Measurements from ENCODE around the gene KIZ.
"Not testable (repeated sequence)": the region's sequence is repeated elsewhere in the genome, so short reads cannot be mapped to it uniquely, and the experiment has no call there.

KIZ gene

DNA sequence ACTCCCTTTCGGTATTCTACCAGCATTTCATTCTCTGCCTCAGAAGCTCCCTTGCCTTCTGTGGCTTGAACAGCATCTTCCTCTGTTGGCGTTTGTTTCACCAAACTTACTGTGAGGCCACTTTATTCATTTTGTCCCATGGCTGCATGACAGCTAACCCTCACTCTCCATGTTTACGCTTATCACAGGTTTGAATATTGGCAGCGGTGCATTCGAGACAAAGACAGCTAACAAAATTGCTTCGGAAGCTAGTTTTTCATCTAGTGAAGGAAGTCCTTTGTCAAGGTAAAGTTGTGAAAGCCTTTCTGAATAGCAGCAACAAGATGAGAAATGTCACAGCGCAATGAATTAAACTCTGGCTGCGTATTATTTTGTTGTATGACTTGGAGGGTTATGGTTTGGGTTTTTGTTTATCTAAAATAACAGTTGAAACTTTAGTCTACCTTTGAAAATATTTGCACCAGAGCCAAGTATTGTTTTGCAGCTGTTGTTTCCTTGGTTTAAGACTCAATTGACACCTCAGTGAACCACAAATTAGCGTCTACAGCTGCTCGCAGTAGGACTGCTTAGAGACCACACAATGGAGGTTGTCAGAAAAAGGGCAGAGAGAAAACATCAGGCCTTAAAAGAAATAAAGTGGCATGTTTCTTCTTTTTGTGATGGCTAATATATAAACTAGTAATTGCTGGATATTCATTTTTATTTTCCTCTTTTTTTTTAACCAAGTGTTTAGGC is 106.8 kb downstream of the KIZ start:
- DNase-seq, result peak; percentile 72

DNA sequence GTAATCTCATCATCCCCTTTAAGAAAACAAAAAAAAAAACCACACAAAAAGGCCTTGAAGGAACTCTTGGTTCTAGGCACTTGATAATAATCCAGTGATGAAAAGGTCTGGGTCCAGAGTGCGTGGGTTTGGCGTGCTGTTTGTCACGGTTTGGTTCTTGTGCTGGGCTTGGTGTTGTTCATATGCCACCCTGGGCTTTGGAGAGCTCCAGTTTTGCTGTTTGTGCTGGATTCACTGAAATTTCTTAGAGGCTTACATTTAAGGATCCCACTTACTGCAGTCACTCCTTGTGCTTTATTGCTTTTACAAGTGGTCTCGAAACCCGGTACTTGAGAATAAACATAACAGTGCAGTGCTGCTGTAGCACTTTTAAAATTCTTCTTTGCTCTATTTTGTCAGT is 108.4 kb downstream of the KIZ start:
- DNase-seq, result no peak

DNA sequence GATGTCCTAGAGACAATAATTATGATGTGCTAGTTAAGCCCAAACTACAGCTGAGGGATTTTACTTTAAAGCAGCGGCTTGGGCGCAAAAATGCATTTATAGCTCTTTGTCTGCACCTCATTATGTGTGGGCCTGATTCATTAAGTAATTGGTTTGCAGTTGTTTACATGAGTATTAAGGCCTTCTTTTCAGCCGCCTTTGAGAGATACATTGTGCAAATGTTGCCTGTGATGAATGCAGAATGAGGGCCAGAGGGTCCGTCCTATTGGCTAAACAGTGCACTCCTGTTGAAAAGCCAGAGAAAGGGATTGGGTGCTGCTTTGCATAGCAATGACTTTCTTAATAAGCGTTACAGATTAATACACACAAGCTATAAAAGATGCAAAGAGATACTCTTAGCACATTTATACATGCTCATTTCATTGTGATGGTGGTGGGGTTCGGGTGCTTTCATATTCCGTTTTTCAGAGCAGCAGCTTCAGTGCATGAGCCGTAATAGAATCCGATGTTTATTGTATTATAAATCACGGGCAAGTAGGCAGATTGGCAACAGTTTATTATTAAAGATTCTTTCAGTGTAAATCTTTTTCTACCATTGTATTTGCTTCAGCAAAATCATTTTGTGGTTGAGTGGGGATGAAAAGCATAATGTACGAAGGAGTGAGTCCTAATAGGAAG is 109.1 kb downstream of the KIZ start:
- peak; percentile 69 for DNase-seq

DNA sequence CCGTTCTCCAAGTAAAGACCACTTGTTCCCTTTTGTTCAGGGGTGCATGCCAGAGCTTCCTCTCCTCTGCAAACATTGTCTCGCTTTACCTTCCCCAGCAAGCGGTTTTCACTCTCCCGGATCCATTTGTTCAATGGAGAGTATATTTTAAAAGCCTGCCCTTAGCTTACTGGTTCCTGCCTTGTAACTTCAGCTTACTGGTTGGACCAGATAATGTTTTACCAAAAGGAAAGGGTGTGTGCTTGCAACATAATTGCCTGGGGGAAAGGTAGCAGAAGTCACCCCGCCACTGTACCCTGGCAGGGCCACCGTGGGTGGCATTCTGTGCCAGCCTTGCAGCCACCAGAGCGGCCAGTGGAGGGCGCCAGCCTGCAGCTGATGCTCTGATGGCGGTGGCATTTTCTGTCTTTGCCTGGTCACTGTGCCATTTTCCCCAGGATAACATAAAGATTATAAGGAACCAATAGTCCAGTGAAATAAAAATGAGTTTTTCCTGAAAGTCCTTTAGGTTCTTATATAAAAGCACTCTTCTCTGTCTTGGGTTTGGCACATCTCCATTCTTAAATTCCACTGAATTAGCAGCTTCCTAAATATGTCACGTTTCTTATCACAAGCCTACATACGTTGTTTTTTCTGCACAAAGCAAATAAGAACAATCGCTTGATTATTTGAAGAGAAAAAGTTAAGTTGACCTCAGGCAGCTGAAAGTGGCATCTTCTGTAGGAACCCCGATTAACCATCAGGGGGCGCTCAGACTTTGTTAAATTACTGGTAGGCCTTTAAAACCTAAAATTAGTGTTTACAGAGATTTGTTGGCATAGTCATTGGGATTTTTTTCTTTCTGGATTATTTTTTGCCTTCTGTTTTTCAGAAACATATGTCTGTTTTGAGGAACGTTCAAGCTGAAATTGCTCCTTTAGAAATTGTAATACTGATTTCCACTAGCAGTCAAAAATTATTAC is 109.9 kb downstream of the KIZ start:
- peak; percentile 86 for DNase-seq

DNA sequence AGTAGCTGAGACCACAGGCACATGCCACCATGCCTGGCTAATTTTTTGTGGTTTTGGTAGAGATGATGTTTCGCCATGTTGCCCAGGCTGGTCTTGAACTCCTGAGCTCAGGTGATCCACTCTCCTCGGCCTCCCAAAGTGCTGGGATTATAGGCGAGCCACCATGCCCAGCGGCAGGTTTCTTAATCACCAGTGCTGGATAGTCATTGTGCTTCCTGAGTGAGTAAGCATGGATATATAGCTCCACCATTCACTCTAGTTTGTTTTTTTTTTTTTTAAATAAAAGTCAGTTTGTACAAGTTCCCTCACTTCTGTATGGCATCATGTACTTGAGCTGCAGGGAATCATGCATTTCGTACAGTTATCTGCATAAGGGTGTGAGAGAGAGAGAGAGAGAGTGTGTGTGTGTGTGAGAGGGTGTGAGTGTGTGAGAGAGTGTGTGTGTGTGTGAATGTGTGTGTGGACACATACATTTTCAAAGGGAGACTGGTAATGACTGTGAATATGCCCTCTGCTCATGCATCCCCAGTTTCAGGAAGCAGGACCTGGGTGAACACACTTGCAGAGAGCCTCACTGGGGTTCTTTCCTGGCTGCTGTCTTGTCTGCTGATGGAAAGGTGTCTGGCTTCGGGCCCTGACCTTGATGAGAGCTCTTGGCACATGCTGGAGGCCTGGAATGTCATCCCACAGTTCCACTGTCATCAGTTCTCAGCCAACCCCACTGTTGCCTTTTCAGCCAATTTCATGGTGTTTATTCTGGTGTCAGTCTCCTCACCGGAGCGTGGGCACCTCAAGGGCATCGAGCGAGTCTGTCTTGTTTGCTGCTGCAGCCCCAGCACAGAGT is 112.3 kb downstream of the KIZ start:
- no peak for DNase-seq

DNA sequence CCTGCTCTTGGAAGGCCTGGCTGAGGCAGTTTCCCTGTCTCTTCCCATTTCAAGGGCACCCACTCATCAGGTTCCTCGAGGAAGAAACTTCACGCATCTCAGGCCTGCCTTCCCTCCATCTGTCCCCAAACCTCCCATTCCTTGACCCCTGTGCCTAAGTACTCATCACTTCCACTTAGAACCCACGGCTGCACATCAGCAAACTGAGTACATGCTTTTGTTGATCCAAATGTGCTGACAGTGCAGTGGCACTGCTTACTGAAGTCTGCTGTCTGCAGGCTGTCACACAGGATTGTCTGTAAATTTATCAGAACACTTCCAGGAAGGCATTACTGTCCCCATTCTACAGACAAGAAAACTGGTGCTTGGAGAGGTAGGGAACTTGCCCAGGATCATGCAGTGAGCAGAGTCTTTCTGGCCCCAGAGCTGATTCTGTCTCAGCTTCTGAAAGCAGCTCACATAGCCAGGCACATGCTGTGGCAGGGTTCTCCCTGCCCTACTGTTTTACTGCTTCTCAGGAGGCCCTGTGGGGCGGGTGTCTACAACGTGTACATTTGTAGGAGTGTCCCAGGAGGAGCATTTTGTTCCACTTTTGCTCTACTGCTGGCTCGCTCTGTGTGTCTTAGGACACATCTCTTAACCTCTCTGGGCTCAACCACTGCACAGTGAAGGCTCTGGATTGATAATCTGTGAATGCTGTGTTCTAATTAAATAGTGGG is 113.1 kb downstream of the KIZ start:
- DNase-seq, result peak; percentile 29

DNA sequence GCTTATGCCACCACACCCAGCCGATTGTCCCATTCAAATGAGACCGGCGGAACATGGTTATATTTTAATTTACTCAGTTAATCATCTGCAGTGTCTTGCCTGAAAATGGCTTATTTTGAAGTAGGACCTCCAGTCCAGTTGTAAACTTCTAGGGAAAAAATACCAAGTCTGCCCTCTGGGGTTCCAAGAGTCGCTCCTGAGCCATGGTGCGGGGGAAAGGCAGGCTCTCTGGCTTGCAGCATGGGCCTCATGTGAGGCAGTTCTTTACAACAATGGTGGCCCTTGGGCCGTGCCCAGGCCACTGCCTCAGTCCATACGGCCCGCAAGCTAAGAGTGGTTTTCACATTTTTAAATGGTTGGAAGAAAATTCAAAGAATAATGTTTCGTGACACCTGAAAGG is 114.5 kb downstream of the KIZ start:
- DNase-seq, result peak; percentile 30

DNA sequence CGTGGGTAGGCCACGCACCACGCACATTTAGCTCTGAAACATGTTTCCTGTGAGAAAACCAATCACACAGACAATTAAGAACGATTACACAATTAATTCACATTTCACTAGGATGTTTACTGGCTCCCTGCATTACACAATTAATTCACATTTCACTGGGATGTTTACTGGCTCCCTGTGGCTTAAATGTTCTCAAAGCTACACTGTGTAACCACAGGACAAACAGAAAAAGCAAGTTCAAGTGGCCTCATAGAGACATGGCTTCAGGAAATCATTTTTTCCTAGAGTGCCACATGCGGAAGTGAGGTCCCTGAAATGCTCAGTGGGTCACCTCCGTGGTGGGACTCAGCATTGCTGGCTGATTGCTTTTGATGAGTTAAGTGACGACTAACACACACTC is 115.5 kb downstream of the KIZ start:
- DNase-seq, result peak; percentile 57

DNA sequence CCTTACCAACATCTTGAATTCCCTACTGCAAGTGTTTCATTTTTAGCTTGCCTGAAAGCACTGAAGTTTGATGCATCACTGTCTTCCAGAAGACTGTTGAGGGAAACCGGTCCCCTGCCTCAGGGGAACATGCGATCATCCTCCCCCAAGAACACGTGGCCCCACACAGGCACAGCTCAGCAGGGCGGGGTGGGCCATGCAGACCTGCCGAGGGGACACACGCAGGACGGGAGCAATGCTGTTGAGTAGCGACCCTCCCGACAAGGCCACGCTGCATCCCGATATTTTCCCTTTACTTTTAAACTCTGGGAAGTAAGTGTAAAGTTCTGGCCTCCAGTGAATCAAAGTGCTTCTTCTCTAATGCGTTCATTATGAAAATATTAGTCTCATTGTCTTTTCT is 117.9 kb downstream of the KIZ start:
- DNase-seq, result no peak

DNA sequence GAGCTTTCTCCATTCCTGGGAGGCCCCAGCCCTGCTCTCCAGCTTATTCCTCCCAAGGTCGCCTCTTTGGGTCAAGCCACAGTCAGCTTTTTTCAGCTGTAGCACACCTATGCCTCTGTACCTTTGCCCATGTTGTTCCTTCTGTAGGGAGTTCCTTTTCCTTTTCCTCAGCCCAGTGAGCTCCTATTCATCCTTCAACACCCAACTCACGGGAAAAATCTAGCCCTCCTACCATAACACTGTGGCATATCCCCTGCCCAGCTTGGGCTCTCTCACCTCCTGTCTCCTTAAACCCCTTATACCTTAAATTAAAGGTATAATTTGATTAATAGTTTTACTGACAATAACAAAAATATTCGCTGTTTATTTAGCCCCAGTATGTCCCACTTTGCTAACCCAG is 118.9 kb downstream of the KIZ start:
- DNase-seq, result no peak

DNA sequence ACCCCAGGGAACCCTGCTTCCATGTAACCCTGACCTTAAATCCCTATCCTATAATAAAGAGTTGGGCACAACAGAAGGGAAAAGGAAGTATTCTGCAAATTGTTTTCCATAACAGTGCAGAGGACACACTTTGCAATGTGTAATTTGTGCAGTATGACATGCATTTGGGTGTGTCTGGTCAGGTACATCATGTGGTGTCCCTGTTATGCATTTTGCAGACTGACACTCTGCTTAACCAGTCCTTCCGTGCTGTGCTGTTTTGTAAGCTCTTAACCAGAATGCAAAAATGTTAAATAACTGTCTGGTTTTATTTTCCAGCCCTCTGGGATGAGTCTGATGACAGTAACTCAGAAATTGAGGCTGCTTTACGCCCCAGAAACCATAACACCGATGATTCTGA is 120.3 kb downstream of the KIZ start:
- DNase-seq, result peak; percentile 62

DNA sequence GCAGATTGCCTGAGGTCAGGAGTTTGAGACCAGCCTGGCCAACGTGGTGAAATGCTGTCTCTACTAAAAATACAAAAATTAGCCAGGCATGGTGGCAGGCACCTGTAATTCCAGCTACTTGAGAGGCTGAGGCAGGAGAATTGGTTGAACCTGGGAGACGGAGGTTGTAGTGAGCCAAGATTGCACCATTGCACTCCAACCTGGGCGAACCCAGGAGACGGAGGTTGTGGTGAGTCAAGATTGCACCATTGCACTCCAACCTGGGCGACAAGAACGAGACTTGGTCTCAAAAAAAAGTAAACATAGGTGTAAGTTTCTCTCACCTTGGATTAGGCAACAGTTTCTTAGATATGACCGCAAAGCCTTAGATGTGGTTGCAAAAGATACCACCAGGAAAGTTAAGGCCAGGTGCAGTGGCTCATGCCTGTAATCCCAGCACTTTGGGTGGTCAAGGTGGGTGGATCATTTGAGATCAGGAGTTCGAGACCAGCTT is 121.8 kb downstream of the KIZ start:
- DNase-seq, result not testable (repeated sequence)

DNA sequence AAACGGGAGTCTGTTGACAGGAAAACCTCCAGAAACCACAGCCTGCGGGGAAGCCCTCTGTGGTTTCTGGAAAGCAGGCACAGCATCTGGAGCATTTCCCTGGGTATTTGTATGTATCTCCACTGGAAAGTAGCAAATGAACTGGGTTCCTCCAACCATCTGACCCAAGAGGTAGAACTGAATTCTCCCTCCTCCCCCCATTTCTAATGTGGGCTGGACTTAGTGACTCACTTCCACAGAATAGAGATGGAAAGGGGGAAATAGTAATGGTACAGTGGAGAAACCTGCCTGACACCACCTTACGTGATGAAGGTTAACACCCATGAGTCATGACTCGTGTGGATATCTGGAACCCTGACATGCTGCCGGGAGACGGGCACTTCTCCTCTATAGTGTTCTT is 125.4 kb downstream of the KIZ start:
- DNase-seq, result no peak

DNA sequence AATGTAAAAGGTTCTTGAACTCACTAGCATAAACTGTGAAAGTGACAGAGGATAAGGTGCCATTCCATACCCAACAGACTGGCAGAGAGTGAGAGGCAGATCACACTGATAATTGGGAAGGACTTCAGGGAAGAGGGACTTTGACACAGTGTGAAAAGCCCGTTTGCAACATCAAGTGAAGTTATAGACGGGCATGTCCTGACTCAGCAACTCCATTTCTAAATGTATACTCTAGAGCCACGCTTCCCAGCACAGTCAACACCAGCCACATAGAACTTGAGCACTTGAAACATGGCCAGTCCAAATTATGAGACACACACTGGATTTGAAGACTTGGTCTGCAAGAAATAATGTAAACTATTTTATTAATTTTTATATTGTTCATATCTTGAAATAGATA is 131.3 kb downstream of the KIZ start:
- no peak for DNase-seq

DNA sequence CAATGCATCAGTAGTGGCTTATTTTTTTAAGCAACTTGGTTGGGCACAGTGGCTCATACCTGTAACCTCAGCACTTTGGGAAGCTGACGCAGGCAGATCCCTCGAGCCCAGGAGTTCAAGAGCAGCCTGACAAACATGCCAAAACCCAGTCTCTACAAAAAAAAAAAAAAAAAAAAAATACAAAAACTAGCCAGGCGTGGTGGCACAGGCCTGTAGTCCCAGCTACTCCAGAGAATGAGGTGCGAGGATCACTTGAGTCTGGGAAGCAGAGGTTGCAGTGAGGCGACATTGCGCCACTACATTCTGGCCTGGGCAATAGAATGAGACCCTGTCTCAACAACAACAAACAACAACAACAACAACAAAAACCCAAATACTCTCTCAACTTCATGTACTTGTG is 132.5 kb downstream of the KIZ start:
- no peak for DNase-seq

DNA sequence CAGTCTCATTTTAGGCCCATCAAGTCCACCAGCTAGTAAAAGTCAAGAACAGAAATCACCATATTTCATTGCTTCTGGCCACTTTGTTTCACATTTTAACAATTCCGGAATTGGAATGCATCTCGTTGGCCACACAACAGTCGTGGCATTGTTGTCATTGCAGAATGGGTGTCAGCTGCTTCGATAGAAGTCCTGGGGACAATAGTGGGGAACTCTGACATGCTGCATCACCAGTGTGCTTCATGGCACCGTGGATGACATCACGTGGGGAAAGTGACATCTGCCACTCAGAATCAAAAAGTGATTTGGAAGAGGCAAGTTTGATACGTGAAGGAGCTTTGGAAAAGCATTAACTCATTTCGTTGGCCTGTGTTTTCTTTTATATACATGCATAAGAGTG is 133.5 kb downstream of the KIZ start:
- no peak for DNase-seq

DNA sequence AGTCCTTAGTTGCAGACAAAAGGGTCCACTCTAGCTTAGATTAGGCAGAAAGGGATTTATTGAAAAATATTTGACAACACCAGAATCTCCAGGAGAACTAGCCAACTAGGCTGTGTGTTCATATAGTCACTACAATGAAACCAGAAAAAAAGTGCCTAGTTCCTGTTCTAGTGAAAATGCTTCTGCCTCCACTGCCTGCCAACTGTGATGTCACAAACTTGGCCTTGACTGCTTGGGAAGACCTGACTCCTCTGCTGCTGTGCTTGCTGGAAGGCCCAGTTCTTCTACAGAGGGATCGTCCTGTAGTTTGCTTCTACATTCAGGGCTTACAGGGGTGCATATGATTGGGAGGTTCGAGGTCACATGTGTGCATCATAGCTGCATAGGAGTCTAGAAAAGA is 136.9 kb downstream of the KIZ start:
- no peak for DNase-seq

DNA sequence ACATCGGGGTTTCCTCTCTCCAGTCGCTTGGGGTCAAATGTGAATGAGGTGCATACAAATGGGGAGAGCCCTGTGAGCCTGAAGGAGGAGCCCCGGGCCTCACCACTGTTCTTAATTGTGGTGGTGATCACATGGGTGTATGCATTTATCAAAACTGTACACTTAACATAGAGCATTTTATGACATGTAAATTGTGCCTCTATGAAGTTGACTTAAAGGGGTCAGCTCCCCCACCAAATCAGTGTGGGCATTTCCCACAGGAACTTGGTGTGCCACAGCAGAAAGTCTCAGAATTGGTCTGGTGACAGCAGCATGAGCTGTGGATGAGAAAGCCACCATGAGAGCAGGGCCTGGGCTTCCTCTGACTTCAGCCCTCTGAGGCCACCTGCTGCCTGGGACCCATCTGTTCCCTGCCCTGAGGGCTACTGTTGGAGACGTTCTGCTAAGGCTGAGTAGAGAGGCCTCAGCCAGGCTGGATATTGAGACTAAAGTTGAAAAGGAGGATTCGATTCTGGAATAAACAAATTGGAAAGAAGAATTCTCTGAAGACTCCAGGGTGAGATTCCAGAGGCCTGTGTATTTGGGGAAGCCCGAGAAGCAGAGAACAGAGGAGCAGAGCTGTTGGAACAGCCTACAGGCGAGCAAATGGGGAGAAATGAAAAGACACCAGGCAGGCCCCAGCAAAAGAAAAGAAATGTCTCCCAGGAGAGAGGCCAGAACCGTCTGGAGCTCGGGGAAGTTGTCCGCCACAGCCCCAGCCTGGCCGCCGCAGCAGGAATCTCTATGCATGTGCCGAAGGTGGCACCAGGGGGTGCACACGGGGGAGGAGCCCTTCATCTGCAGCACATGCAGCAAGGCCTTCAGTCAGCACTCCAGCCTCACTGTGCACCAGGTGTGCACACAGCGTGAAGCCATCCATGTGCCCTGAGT is 139.6 kb downstream of the KIZ start:
- DNase-seq, result peak; percentile 99

DNA sequence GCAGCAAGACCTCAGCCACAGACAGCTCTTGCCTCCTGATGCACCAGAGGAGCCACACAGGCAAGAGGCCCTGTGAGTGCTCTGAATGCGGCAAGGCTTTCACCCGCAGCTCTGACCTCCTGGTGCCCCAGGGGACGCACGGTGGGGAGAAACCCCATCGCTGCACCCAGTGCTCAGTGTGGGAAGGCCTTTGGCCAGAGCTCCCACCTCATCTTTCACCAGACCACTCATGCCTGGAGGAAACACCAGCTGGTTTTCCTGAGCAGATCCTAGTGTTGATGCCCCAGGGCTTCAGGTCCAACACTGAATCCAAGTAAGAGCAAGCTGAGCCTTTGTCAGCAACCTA is 140.3 kb downstream of the KIZ start:
- peak; percentile 98 for DNase-seq

DNA sequence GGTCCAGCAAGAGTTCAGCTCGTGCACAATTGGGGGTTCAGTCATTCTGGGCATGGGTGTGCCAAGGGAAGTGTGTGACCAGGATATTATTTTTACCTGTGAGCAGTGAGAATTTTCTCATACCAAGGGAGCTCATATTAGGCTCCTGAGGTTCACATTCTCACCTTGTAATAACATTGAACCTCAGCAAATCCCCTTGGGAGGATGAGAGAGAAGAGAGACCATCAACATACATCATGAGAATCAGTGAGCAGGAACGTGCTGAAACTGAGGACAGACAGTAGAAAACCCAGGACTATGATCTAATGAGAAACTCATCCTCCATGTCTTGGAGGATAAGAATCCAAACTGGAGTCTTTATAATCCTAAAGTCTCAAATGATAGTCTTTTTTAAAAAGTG is 143.9 kb downstream of the KIZ start:
- DNase-seq, result no peak

DNA sequence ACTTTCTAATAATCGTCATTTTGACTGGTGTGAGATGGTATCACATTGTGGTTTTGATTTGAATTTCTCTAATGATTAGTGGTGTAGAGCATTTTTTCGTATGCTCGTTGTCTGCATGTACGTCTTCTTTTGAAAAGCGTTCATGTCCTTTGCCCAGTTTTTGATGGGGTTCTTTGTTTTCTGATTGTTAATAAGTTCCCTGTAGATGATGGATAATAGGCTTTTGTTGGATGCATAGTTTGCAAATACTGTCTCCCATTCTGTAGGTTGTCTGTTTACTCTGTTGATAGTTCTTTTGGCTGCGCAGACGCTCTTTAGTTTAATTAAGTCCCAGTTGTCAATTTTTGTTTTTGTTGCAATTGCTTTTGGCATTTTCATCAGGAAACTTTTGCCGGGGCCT is 144.9 kb downstream of the KIZ start:
- no peak for DNase-seq

Measured in NCI-H69 (cell line).